ENCODE results near the gene ACER3. TPM values are rescaled to one million over a fixed set of nuclear protein-coding genes. Genes with fewer than 3 reads are reported as not detected.

The ACER3 gene
- total and polyA plus RNA-seq, 4 donors: 15.7 to 48.3 (median 29.0) TPM

DNA sequence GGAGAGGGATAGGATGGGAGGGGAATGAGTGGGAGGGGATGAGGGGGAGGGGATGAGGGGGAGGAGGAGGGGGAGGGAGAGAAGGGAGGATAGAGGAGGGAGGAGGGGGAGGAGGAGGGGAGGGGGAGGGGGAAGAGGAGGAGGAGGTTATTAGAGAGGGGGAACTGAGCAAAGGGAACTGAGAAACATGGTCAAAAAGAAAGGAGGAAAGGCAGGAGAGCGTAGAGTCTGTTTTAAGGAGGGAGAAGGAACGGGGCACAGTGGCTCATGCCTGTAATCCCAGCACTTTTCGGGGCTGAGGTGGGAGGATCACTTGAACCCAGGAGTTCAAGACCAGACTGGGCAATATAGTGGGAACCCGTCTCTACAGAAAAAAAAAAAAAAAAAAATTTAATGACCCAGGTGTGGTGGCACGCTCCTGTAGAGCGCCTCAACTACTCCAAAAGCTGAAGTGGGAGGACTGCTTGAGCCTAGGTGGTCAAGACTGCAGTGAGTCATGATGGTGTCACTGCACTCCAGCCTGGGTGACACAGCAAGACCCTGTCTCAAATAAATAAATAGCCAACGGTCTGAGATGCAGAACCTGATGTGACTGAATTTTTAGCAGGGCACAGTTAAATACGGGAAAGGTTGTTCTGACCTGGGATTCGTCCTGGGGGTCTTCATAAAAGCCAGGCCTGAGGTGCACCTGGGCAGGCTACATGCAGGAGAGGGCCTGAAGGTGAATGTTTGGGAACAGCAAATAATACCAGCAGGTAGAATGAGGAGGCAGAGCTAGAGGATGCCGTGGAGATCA, 177.5 kb downstream of the ACER3 start:
- H3K4me3 ChIP-seq (ENCODE audit: low read depth, low read length): no peak overlapping the region
- DNase-seq (ENCODE audit: low read depth in 4 of 6, low spot score in 6 of 6): no peak
- H3K4me1 ChIP-seq (ENCODE audit: control insufficient read depth, insufficient read depth, low read length): peaks cover 6% of the 10 kb centered on the region
- peaks cover 19% of the 10 kb centered on the region for H3K27me3 ChIP-seq (ENCODE audit: control insufficient read depth, insufficient read depth, low read length)
- no peaks in the 10 kb centered on the region for H3K36me3 ChIP-seq (ENCODE audit: control insufficient read depth, insufficient read depth, low read length)
- no peaks in the 10 kb centered on the region for H3K9me3 ChIP-seq (ENCODE audit: control insufficient read depth, insufficient read depth, low read length)
- no peak overlapping the region for H3K27ac ChIP-seq (ENCODE audit: low read depth, low read length)
- WGBS (ENCODE audit: insufficient coverage): 84% methylated on average over 9 of the region's 10 CpGs

DNA sequence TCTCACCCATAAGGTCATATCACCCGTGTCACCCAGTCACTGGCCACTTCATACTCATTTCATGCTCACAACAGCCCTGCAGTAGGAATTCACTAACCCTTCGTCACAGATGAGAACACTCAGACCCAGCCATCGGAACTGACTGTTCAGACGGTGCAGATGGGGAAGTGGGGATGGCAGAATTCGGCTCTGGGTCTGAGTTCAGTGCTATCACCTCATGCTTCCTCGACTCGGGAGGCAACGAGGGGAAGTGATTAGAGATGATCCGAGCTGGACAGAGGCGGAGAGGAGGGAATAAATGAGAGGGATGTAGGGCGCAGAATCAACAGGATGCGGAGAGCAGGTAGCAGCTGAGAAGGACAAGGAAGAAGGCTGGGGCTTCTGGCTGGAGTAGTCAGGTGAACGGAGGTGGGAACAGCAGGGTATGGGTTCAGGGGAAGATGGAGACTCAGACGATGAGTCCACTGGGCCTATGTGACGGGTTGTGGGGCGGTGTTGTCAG, 178.2 kb downstream of the ACER3 start:
- no peak overlapping the region for H3K4me3 ChIP-seq (ENCODE audit: low read depth, low read length)
- DNase-seq (ENCODE audit: low read depth in 4 of 6, low spot score in 6 of 6): no peak

DNA sequence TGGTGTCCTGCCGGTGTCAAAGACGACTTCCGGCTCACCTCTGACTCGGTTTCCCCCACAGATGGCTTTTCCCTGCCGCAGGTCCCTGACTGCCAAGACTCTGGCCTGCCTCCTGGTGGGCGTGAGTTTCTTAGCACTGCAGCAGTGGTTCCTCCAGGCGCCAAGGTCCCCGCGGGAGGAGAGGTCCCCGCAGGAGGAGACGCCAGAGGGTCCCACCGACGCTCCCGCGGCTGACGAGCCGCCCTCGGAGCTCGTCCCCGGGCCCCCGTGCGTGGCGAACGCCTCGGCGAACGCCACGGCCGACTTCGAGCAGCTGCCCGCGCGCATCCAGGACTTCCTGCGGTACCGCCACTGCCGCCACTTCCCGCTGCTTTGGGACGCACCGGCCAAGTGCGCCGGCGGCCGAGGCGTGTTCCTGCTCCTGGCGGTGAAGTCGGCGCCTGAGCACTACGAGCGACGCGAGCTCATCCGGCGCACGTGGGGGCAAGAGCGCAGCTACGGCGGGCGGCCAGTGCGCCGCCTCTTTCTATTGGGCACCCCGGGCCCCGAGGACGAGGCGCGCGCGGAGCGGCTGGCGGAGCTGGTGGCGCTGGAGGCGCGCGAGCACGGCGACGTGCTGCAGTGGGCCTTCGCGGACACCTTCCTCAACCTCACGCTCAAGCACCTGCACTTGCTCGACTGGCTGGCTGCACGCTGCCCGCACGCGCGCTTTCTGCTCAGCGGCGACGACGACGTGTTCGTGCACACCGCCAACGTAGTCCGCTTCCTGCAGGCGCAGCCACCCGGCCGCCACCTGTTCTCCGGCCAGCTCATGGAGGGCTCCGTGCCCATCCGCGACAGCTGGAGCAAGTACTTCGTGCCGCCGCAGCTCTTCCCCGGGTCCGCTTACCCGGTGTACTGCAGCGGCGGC, 179.0 kb downstream of the ACER3 start:
- peaks cover 6% of the 10 kb centered on the region for H3K4me1 ChIP-seq (ENCODE audit: control insufficient read depth, insufficient read depth, low read length)
- peak in 2 of 6 donors; percentile 62 to 70 for DNase-seq (ENCODE audit: low read depth in 4 of 6, low spot score in 6 of 6)
- H3K36me3 ChIP-seq (ENCODE audit: control insufficient read depth, insufficient read depth, low read length): no peaks in the 10 kb centered on the region
- H3K9me3 ChIP-seq (ENCODE audit: control insufficient read depth, insufficient read depth, low read length): no peaks in the 10 kb centered on the region
- peaks cover 21% of the 10 kb centered on the region for H3K27me3 ChIP-seq (ENCODE audit: control insufficient read depth, insufficient read depth, low read length)
- H3K4me3 ChIP-seq (ENCODE audit: low read depth, low read length): no peak overlapping the region
- H3K27ac ChIP-seq (ENCODE audit: low read depth, low read length): no peak overlapping the region
- 9% methylated on average over 109 of the region's 109 CpGs for WGBS (ENCODE audit: insufficient coverage)

More for the DNA sequence above, 178.2 kb downstream of the ACER3 start:
- WGBS (ENCODE audit: insufficient coverage): 91% methylated on average over 15 of the region's 16 CpGs
- H3K27ac ChIP-seq (ENCODE audit: low read depth, low read length): no peak overlapping the region
- H3K36me3 ChIP-seq (ENCODE audit: control insufficient read depth, insufficient read depth, low read length): no peaks in the 10 kb centered on the region
- no peaks in the 10 kb centered on the region for H3K9me3 ChIP-seq (ENCODE audit: control insufficient read depth, insufficient read depth, low read length)
- H3K27me3 ChIP-seq (ENCODE audit: control insufficient read depth, insufficient read depth, low read length): peaks cover 19% of the 10 kb centered on the region
- peaks cover 6% of the 10 kb centered on the region for H3K4me1 ChIP-seq (ENCODE audit: control insufficient read depth, insufficient read depth, low read length)

DNA sequence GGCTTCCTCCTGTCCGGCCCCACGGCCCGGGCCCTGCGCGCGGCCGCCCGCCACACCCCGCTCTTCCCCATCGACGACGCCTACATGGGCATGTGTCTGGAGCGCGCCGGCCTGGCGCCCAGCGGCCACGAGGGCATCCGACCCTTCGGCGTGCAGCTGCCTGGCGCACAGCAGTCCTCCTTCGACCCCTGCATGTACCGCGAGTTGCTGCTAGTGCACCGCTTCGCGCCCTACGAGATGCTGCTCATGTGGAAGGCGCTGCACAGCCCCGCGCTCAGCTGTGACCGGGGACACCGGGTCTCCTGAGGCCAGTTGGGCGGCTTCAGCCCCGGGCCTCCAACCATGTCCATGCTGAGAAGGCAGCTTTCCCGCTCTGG, 179.7 kb downstream of the ACER3 start:
- no peak for DNase-seq (ENCODE audit: low read depth in 4 of 6, low spot score in 6 of 6)
- Histone ChIP-seq H3K4me3 (ENCODE audit: low read depth, low read length) (no peak overlapping the region), H3K27ac (ENCODE audit: low read depth, low read length) (no peak overlapping the region), H3K4me1 (ENCODE audit: control insufficient read depth, insufficient read depth, low read length) (peaks cover 6% of the 10 kb centered on the region), H3K36me3 (ENCODE audit: control insufficient read depth, insufficient read depth, low read length) (no peaks in the 10 kb centered on the region), H3K9me3 (ENCODE audit: control insufficient read depth, insufficient read depth, low read length) (no peaks in the 10 kb centered on the region), H3K27me3 (ENCODE audit: control insufficient read depth, insufficient read depth, low read length) (peaks cover 25% of the 10 kb centered on the region)
- WGBS (ENCODE audit: insufficient coverage): 68% methylated on average over 37 of the region's 37 CpGs

DNA sequence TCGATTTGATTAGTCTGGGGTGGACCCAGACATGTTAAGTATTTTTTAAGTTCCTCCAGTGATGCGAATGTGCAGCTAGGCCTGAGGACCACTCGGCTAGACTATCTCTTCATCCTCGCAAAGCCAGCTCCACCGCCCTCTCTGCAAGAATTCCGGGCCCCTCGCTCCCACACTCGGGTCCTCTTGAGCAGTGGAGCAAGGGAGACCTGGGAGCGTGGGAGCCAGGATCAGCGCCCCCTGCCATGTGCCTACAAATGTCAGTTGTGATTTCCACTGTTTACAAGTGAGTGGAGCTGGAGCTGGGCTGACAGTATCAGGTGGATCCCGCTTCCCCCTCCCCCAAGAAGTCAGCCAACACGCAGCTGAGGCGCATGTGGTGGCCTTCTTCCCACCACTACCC, 180.2 kb downstream of the ACER3 start:
- no peaks in the 10 kb centered on the region for H3K36me3 ChIP-seq (ENCODE audit: control insufficient read depth, insufficient read depth, low read length)
- peaks cover 30% of the 10 kb centered on the region for H3K27me3 ChIP-seq (ENCODE audit: control insufficient read depth, insufficient read depth, low read length)
- 89% methylated on average over 11 of the region's 13 CpGs for WGBS (ENCODE audit: insufficient coverage)
- no peak overlapping the region for H3K4me3 ChIP-seq (ENCODE audit: low read depth, low read length)
- H3K4me1 ChIP-seq (ENCODE audit: control insufficient read depth, insufficient read depth, low read length): peaks cover 9% of the 10 kb centered on the region
- no peaks in the 10 kb centered on the region for H3K9me3 ChIP-seq (ENCODE audit: control insufficient read depth, insufficient read depth, low read length)
- no peak overlapping the region for H3K27ac ChIP-seq (ENCODE audit: low read depth, low read length)
- no peak for DNase-seq (ENCODE audit: low read depth in 4 of 6, low spot score in 6 of 6)

DNA sequence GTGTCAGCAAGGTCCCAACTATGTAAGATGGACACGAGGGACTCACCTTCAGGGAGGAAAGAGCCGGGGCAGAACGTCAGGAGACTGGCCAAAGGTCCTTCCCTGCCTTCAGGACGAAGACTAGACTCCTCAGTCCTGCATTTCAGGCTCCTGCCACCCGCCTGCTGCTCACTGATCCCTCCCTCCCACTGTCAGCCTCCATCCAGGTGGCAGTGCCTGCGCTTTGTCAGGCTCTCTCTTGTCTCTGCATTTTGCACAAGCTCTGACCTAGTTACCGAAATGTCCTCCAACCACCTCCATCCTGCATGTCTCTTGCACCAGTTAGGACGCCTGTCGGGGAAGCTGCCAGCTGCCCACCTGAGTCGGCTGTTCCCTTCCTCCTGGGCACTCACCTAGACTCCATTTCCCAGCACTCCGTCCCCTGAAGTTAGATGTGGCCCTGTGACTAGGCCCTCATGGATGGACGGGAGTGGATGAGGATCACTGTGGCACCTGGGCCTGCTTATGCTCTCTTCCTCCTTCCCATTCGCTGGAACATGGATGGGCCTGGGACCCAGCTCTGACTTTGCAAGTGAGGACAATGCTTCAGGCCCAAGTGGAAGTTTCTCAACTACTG, 181.5 kb downstream of the ACER3 start:
- DNase-seq (ENCODE audit: low read depth in 4 of 6, low spot score in 6 of 6): no peak
- H3K9me3 ChIP-seq (ENCODE audit: control insufficient read depth, insufficient read depth, low read length): no peaks in the 10 kb centered on the region
- no peak overlapping the region for H3K4me3 ChIP-seq (ENCODE audit: low read depth, low read length)
- H3K27ac ChIP-seq (ENCODE audit: low read depth, low read length): no peak overlapping the region
- peaks cover 15% of the 10 kb centered on the region for H3K4me1 ChIP-seq (ENCODE audit: control insufficient read depth, insufficient read depth, low read length)
- 94% methylated on average over 12 of the region's 13 CpGs for WGBS (ENCODE audit: insufficient coverage)
- H3K27me3 ChIP-seq (ENCODE audit: control insufficient read depth, insufficient read depth, low read length): peaks cover 31% of the 10 kb centered on the region
- H3K36me3 ChIP-seq (ENCODE audit: control insufficient read depth, insufficient read depth, low read length): no peaks in the 10 kb centered on the region

DNA sequence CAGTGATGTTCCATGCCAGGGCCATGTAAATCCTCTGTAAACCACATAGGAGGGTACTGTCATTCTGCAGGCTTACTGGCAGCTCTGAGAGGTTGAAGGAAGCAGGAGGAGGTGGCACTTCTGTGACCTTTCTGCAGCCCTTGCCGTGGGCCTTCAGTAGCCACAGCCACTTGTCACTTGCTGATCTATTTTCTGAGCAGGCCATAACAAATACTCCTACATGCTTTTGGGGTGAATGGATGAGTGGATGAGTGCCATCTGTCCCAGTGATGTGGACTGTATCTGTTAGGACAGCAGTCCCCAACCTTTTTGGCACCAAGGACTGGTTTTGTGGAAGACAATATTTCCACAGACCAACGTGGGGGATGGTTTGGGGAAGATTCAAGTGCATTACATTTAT, 183.6 kb downstream of the ACER3 start:
- no CpG with 5 or more reads among the region's 2 CpGs for WGBS (ENCODE audit: insufficient coverage)
- H3K27me3 ChIP-seq (ENCODE audit: control insufficient read depth, insufficient read depth, low read length): peaks cover 26% of the 10 kb centered on the region

DNA sequence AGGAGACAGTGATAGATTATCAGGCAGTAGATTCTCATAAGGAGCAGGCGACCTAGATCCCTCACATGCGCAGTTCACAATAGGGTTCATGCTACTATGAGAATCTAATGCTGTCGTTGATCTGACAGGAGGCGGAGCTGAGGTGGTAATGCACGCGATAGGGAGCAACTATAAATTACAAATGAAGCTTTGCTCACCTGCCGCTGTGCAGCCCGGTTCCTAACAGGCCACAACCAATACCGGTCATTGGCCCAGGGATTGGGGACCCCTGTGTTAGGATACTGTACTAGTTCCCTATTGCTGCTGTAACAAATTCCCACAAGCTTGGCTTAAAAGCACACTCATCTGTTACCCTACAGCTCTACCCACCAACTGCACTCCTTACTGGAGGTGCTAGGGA, 184.2 kb downstream of the ACER3 start:
- Histone ChIP-seq H3K27ac (ENCODE audit: low read depth, low read length) (no peak overlapping the region), H3K9me3 (ENCODE audit: control insufficient read depth, insufficient read depth, low read length) (no peaks in the 10 kb centered on the region), H3K4me1 (ENCODE audit: control insufficient read depth, insufficient read depth, low read length) (peaks cover 13% of the 10 kb centered on the region), H3K36me3 (ENCODE audit: control insufficient read depth, insufficient read depth, low read length) (no peaks in the 10 kb centered on the region), H3K27me3 (ENCODE audit: control insufficient read depth, insufficient read depth, low read length) (peaks cover 24% of the 10 kb centered on the region), H3K4me3 (ENCODE audit: low read depth, low read length) (no peak overlapping the region)
- WGBS (ENCODE audit: insufficient coverage): 91% methylated on average over 9 of the region's 9 CpGs
- no peak for DNase-seq (ENCODE audit: low read depth in 4 of 6, low spot score in 6 of 6)

More for the DNA sequence above, 183.6 kb downstream of the ACER3 start:
- Histone ChIP-seq H3K4me1 (ENCODE audit: control insufficient read depth, insufficient read depth, low read length) (peaks cover 15% of the 10 kb centered on the region), H3K9me3 (ENCODE audit: control insufficient read depth, insufficient read depth, low read length) (no peaks in the 10 kb centered on the region), H3K36me3 (ENCODE audit: control insufficient read depth, insufficient read depth, low read length) (no peaks in the 10 kb centered on the region), H3K4me3 (ENCODE audit: low read depth, low read length) (no peak overlapping the region), H3K27ac (ENCODE audit: low read depth, low read length) (no peak overlapping the region)
- no peak for DNase-seq (ENCODE audit: low read depth in 4 of 6, low spot score in 6 of 6)

DNA sequence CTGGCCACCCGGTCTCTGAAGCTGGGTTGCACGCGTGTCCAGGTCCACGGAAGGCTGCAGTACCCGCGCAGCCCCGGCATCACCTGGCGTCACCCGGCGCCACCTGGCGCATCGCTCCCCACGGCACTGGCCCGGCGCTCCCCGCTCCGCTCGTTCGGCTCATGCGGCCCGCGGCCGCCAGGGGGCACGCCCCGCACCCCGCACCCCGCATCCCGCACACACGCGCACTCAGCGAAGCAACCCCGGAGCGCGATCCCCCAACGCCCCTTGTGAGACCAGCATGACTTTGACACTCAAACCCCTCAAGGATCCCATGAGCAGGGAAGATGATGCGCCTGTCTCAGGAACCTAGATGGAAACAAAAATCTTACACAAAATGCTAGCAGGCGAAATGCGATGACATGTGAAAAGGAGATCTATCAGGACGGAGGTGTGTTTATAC, 185.4 kb downstream of the ACER3 start:
- Histone ChIP-seq H3K27ac (ENCODE audit: low read depth, low read length) (no peak overlapping the region), H3K36me3 (ENCODE audit: control insufficient read depth, insufficient read depth, low read length) (no peaks in the 10 kb centered on the region), H3K4me3 (ENCODE audit: low read depth, low read length) (no peak overlapping the region), H3K4me1 (ENCODE audit: control insufficient read depth, insufficient read depth, low read length) (peaks cover 10% of the 10 kb centered on the region), H3K27me3 (ENCODE audit: control insufficient read depth, insufficient read depth, low read length) (peaks cover 12% of the 10 kb centered on the region), H3K9me3 (ENCODE audit: control insufficient read depth, insufficient read depth, low read length) (no peaks in the 10 kb centered on the region)
- under 1% methylated on average over 35 of the region's 39 CpGs for WGBS (ENCODE audit: insufficient coverage)
- peak in 2 of 6 donors; percentile 44 to 62 for DNase-seq (ENCODE audit: low read depth in 4 of 6, low spot score in 6 of 6)
